Panc1 (cell line): ENCODE data around the gene GAN. TPM values are rescaled to one million over a fixed set of nuclear protein-coding genes. Genes with fewer than 3 reads are reported as not detected.

Experiments
- ATAC-seq: fragments of 200-7000 bp; cut with Tn5 transposase; 2 replicates; pipeline ENCODE4 v1.9.1; 2020; ENCODE audit warnings: mild to moderate bottlenecking, moderate library complexity
- BruUV-seq: library from RNA; stranded (reverse); fragments of 400-500 nt; replicated peaks from 2 replicates; lab custom pipeline; 2021; lab: Mats Ljungman, UMichigan
- CTCF ChIA-PET: fragments of 300-600 bp; sonication (Branson Sonifier 250); formaldehyde crosslinking; loops from one replicate; lab custom pipeline; 2022; ENCODE audit warnings: antibody characterized with exemption; lab: Charles Lee
- POLR2A ChIA-PET: fragments of 300-600 bp; sonication (Branson Sonifier 250); formaldehyde crosslinking; loops from one replicate; lab custom pipeline; 2022; ENCODE audit warnings: antibody characterized with exemption; lab: Charles Lee
- DNase-seq: peaks from one replicate; pipeline ENCODE4 v3.0.0-alpha.2; 2010; ENCODE audit warnings: low read depth, low spot score
- H3K27ac ChIP-seq: 2 replicates; pipeline ENCODE4 v1.5.1; 2011; ENCODE audit warnings: mild to moderate bottlenecking, low read length, inconsistent platforms
- H3K27me3 ChIP-seq: fragments of 200-500 bp; sonication (Bioruptor generic); 2 replicates; pipeline ENCODE4 v1.6.0; 2014; ENCODE audit warnings: low read length, inconsistent platforms; ENCODE audit not compliant: control insufficient read depth, insufficient read depth
- H3K36me3 ChIP-seq: fragments of 200-500 bp; sonication (Bioruptor generic); 2 replicates; pipeline ENCODE4 v1.5.1; 2014; ENCODE audit warnings: inconsistent platforms, mild to moderate bottlenecking, low read length, moderate library complexity; ENCODE audit not compliant: control insufficient read depth, insufficient read depth
- H3K4me1 ChIP-seq: 2 replicates; pipeline ENCODE4 v1.5.1; 2011; ENCODE audit warnings: inconsistent platforms, mild to moderate bottlenecking, low read length, moderate library complexity; ENCODE audit not compliant: control insufficient read depth, insufficient read depth
- H3K4me3 ChIP-seq, 2 experiments: 2 replicates each; pipeline ENCODE4 v1.5.1; 2011 to 2012; ENCODE audit warnings: low read depth in 2 of 2, low read length in 2 of 2, mild to moderate bottlenecking in 2 of 2, inconsistent platforms in 1 of 2, moderate library complexity in 1 of 2
- H3K9me3 ChIP-seq: fragments of 200-500 bp; sonication (Bioruptor generic); 2 replicates; pipeline ENCODE4 v1.5.1; 2014; ENCODE audit warnings: low read depth, mild to moderate bottlenecking, inconsistent platforms, low read length, moderate library complexity; ENCODE audit not compliant: control insufficient read depth, insufficient read depth
- POLR2AphosphoS5 ChIP-seq: IDR thresholded peaks from 2 replicates; pipeline ENCODE4 v1.6.1; 2012; ENCODE audit warnings: mild to moderate bottlenecking, low read depth, low read length, moderate library complexity
- SIN3A ChIP-seq: IDR thresholded peaks from 2 replicates; pipeline ENCODE4 v1.6.1; 2012; ENCODE audit warnings: low read depth, mild to moderate bottlenecking, low read length, moderate library complexity, borderline replicate concordance; ENCODE audit not compliant: insufficient read depth
- TCF7L2 ChIP-seq: IDR thresholded peaks from 2 replicates; pipeline ENCODE4 v1.6.1; 2011; ENCODE audit warnings: mild to moderate bottlenecking, low read depth, low read length, inconsistent platforms
- in situ Hi-C: cut with HindIII; loops from 2 replicates; pipeline ENCODE4 v1.10.0; 2016; ENCODE audit warnings: low sequenced_read_pairs, low pct_unique_long_range_greater_than_20kb
- intact Hi-C: fragments of 100-400 bp; cut with micrococcal nuclease; formaldehyde crosslinking; loops from one replicate; pipeline ENCODE4 v1.10.0; 2022; ENCODE audit not compliant: unreplicated experiment
- total RNA-seq: library from RNA; stranded (reverse); gene quantifications from one replicate; pipeline ENCODE4 v1.2.1, GENCODE V29; 2021; ENCODE audit not compliant: unreplicated experiment
- TF ChIP-seq, protein P1 (sequence below): fragments of 450-650 bp; IDR thresholded peaks from 2 replicates; pipeline ENCODE4 v1.5.1; 2017; ENCODE audit warnings: mild to moderate bottlenecking
- TF ChIP-seq, protein P2 (sequence below), 2 experiments: IDR thresholded peaks; 2 replicates each; pipeline ENCODE4 v1.6.1; 2011 to 2012; ENCODE audit warnings: low read depth in 2 of 2, control low read depth in 1 of 2, low read length in 1 of 2, mild to moderate bottlenecking in 1 of 2, moderate library complexity in 1 of 2; ENCODE audit not compliant: insufficient read depth in 1 of 2

Gene GAN
- total RNA-seq, 1 experiment from 2014 or later: 9.1 TPM

DNA sequence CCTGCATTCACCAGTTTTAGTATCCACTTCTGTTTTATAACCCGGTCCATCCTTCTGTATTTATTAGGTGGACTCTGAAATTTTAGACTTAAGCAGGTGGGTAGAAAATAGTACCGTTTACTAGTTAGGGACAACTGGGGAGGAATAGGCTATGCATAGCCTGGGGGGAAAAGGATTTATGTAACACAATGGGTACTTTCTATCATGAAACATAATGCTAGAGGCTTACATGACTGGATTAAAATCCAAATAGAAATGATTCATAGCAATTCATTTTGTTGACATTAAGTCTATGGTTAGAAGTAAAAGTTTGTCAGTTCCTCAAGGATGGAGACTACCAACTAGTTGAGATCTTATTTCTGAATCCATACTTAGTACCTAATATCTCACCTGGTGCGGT, 18.6 kb downstream of the GAN start:
- POLR2A ChIA-PET: no interaction called here

DNA sequence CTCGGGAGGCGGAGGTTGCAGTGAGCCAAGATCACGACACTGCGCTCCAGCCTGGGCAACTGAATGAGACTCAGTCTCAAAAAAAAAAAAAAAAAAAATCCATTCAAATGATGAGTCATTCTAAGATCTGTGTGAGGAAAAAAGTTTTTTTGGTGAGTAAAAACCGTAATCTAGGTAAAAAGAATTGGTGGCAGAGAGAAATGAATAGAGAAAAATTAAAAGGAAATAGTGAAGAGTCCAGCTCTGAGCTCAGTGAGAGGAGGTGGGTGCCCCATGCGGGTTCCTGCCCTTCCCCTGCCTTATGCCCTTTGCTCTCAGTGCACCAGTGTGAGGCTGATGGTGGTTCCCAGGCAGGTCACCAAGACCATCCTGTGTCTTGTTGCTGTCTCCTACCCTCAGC, 20.9 kb downstream of the GAN start:
- in situ Hi-C loops (no loop called here), intact Hi-C loops (no loop called here)
- Histone ChIP-seq H3K27ac (no peak overlapping the region), H3K36me3 (no peaks in the 10 kb centered on the region), H3K4me1 (no peaks in the 10 kb centered on the region), H3K4me3 (no peak overlapping the region), H3K27me3 (no peaks in the 10 kb centered on the region), H3K9me3 (no peaks in the 10 kb centered on the region)
- no peak for TF ChIP-seq TCF7L2
- TF ChIP-seq, protein P1, sequence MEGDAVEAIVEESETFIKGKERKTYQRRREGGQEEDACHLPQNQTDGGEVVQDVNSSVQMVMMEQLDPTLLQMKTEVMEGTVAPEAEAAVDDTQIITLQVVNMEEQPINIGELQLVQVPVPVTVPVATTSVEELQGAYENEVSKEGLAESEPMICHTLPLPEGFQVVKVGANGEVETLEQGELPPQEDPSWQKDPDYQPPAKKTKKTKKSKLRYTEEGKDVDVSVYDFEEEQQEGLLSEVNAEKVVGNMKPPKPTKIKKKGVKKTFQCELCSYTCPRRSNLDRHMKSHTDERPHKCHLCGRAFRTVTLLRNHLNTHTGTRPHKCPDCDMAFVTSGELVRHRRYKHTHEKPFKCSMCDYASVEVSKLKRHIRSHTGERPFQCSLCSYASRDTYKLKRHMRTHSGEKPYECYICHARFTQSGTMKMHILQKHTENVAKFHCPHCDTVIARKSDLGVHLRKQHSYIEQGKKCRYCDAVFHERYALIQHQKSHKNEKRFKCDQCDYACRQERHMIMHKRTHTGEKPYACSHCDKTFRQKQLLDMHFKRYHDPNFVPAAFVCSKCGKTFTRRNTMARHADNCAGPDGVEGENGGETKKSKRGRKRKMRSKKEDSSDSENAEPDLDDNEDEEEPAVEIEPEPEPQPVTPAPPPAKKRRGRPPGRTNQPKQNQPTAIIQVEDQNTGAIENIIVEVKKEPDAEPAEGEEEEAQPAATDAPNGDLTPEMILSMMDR: no peak
- TF ChIP-seq POLR2AphosphoS5: no peak
- TF ChIP-seq, protein P2, sequence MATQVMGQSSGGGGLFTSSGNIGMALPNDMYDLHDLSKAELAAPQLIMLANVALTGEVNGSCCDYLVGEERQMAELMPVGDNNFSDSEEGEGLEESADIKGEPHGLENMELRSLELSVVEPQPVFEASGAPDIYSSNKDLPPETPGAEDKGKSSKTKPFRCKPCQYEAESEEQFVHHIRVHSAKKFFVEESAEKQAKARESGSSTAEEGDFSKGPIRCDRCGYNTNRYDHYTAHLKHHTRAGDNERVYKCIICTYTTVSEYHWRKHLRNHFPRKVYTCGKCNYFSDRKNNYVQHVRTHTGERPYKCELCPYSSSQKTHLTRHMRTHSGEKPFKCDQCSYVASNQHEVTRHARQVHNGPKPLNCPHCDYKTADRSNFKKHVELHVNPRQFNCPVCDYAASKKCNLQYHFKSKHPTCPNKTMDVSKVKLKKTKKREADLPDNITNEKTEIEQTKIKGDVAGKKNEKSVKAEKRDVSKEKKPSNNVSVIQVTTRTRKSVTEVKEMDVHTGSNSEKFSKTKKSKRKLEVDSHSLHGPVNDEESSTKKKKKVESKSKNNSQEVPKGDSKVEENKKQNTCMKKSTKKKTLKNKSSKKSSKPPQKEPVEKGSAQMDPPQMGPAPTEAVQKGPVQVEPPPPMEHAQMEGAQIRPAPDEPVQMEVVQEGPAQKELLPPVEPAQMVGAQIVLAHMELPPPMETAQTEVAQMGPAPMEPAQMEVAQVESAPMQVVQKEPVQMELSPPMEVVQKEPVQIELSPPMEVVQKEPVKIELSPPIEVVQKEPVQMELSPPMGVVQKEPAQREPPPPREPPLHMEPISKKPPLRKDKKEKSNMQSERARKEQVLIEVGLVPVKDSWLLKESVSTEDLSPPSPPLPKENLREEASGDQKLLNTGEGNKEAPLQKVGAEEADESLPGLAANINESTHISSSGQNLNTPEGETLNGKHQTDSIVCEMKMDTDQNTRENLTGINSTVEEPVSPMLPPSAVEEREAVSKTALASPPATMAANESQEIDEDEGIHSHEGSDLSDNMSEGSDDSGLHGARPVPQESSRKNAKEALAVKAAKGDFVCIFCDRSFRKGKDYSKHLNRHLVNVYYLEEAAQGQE (IDR thresholded peaks at IDR 0.05; ENCODE audit: insufficient read depth in 1 of 2, low read depth in 2 of 2, low read length in 1 of 2): no peak
- no peak for TF ChIP-seq SIN3A
- CTCF ChIA-PET: no interaction called here
- DNase-seq (no peak), ATAC-seq (no peak)
- POLR2A ChIA-PET: no interaction called here
- BruUV-seq: no TSS peak

More for the DNA sequence above, 18.6 kb downstream of the GAN start:
- no peak overlapping the region for H3K27ac ChIP-seq
- CTCF ChIA-PET: no interaction called here
- DNase-seq: no peak
- intact Hi-C loops: no loop called here
- H3K4me1 ChIP-seq: no peaks in the 10 kb centered on the region
- H3K9me3 ChIP-seq: no peaks in the 10 kb centered on the region
- in situ Hi-C loops: no loop called here
- H3K27me3 ChIP-seq: no peaks in the 10 kb centered on the region
- TF ChIP-seq TCF7L2 (no peak), POLR2AphosphoS5 (no peak)
- TF ChIP-seq, protein P1: no peak
- TF ChIP-seq, protein P2 (IDR thresholded peaks at IDR 0.05; ENCODE audit: insufficient read depth in 1 of 2, low read depth in 2 of 2, low read length in 1 of 2): no peak
- H3K4me3 ChIP-seq: no peak overlapping the region
- no peak for ATAC-seq
- H3K36me3 ChIP-seq: no peaks in the 10 kb centered on the region
- BruUV-seq: no TSS peak
